Urinary bladder (tissue), 4 donors: ENCODE results near the gene C4A. TPM values are rescaled to one million over a fixed set of nuclear protein-coding genes. Genes with fewer than 3 reads are reported as not detected.
"Not testable (repeated sequence)": the region's sequence is repeated elsewhere in the genome, so short reads cannot be mapped to it uniquely, and the experiment has no call there.

Source experiments
- DNase-seq: peaks from one replicate; pipeline ENCODE4 v3.0.0-alpha.2; 2015; ENCODE audit errors: extremely low spot score
- H3K27ac ChIP-seq: one replicate; pipeline ENCODE4 v1.5.1; 2013; ENCODE audit warnings: low read depth, mild to moderate bottlenecking, moderate library complexity
- H3K36me3 ChIP-seq: one replicate; pipeline ENCODE4 v1.6.1; 2013; ENCODE audit warnings: mild to moderate bottlenecking, moderate library complexity; ENCODE audit not compliant: insufficient read depth
- H3K4me1 ChIP-seq: one replicate; pipeline ENCODE4 v1.6.1; 2013; ENCODE audit warnings: mild to moderate bottlenecking, moderate library complexity; ENCODE audit not compliant: insufficient read depth
- H3K4me3 ChIP-seq: one replicate; pipeline ENCODE4 v1.5.1; 2013; ENCODE audit warnings: low read depth, low read length
- WGBS: extraction: QIAGEN DNeasy Blood & Tissue Kit; methylation state at CpG from one replicate; pipeline ENCODE4 v1.1.7; 2013; 5-methylcytosine and 5-hydroxymethylcytosine counted together
- polyA plus RNA-seq: library from polyadenylated mRNA; stranded (reverse); fragments of 200-250 nt; gene quantifications from one replicate; pipeline ENCODE4 v1.2.3, GENCODE V29; 2013
- total RNA-seq: library from RNA; depleted of rRNA; stranded (reverse); fragments of >200 nt; gene quantifications from one replicate; pipeline ENCODE4 v1.2.3, GENCODE V29; 2014
- donor health status: healthy with polysubstance abuse.
- donor health status: healthy.

Gene C4A
- total and polyA plus RNA-seq, 2 donors = 3.6 to 126 TPM

- not testable (repeated sequence) for H3K36me3 ChIP-seq, H3K4me1 ChIP-seq, DNase-seq, H3K27ac ChIP-seq, H3K4me3 ChIP-seq
- WGBS = 71% methylated on average over 23 of the region's 24 CpGs
These were observed 57.7 kb downstream of the C4A start for GRCh38 chr6:32039321-32040274.

GRCh38 chr6:32040299-32041049 lies 58.6 kb downstream of the C4A start:
- H3K27ac ChIP-seq, H3K4me1 ChIP-seq, H3K4me3 ChIP-seq, H3K36me3 ChIP-seq, DNase-seq: not testable (repeated sequence)
- WGBS = 87% methylated on average over 24 of the region's 43 CpGs

- not testable (repeated sequence) for H3K4me3 ChIP-seq, H3K4me1 ChIP-seq, H3K36me3 ChIP-seq, H3K27ac ChIP-seq, DNase-seq
- 60% methylated on average over 7 of the region's 13 CpGs for WGBS
These were observed 59.1 kb downstream of the C4A start for GRCh38 chr6:32041050-32041321.

GRCh38 chr6:32041385-32041784 lies 59.5 kb downstream of the C4A start:
- not testable (repeated sequence) for H3K27ac ChIP-seq, H3K36me3 ChIP-seq, DNase-seq, H3K4me3 ChIP-seq, H3K4me1 ChIP-seq
- 53% methylated on average over 6 of the region's 10 CpGs for WGBS

- H3K27ac ChIP-seq, H3K4me1 ChIP-seq, H3K4me3 ChIP-seq, H3K36me3 ChIP-seq, DNase-seq: not testable (repeated sequence)
- WGBS = 93% methylated on average over 14 of the region's 15 CpGs
These were observed 60.4 kb downstream of the C4A start for GRCh38 chr6:32042276-32042675.

- not testable (repeated sequence) for H3K4me3 ChIP-seq, DNase-seq, H3K27ac ChIP-seq, H3K4me1 ChIP-seq, H3K36me3 ChIP-seq
- 92% methylated on average over 18 of the region's 31 CpGs for WGBS
These were observed 61.9 kb downstream of the C4A start for GRCh38 chr6:32043589-32044380.

- not testable (repeated sequence) for H3K4me3 ChIP-seq, H3K36me3 ChIP-seq, H3K27ac ChIP-seq, H3K4me1 ChIP-seq, DNase-seq
- whole genome bisulfite sequencing = 88% methylated on average over 13 of the region's 18 CpGs
These were observed 63.1 kb downstream of the C4A start for GRCh38 chr6:32044916-32045315.

GRCh38 chr6:32045811-32046449 lies 64.1 kb downstream of the C4A start:
- no peaks in the 10 kb centered on the region for H3K36me3 ChIP-seq
- DNase-seq = no peak
- 68% methylated on average over 22 of the region's 22 CpGs for whole genome bisulfite sequencing
- H3K4me3 ChIP-seq = no peak overlapping the region
- H3K4me1 ChIP-seq = no peaks in the 10 kb centered on the region
- no peak overlapping the region for H3K27ac ChIP-seq

GRCh38 chr6:32046450-32047083 lies 64.7 kb downstream of the C4A start:
- no peaks in the 10 kb centered on the region for H3K4me1 ChIP-seq
- no peak overlapping the region for H3K4me3 ChIP-seq
- H3K27ac ChIP-seq = no peak overlapping the region
- H3K36me3 ChIP-seq = no peaks in the 10 kb centered on the region
- DNase-seq = no peak
- 25% methylated on average over 14 of the region's 14 CpGs for WGBS

GRCh38 chr6:32047084-32047478 lies 65.2 kb downstream of the C4A start:
- Histone ChIP-seq H3K4me1 (no peaks in the 10 kb centered on the region), H3K36me3 (no peaks in the 10 kb centered on the region), H3K27ac (no peak overlapping the region), H3K4me3 (no peak overlapping the region)
- DNase-seq = no peak
- whole genome bisulfite sequencing = 40% methylated on average over 11 of the region's 11 CpGs

- Histone ChIP-seq H3K27ac (no peak overlapping the region), H3K4me1 (no peaks in the 10 kb centered on the region), H3K4me3 (no peak overlapping the region), H3K36me3 (no peaks in the 10 kb centered on the region)
- DNase-seq = no peak
- 75% methylated on average over 6 of the region's 6 CpGs for WGBS
These were observed 65.6 kb downstream of the C4A start for GRCh38 chr6:32047539-32047854.

GRCh38 chr6:32047855-32048766 lies 66.3 kb downstream of the C4A start:
- Histone ChIP-seq H3K27ac (no peak overlapping the region), H3K36me3 (no peaks in the 10 kb centered on the region), H3K4me3 (no peak overlapping the region), H3K4me1 (no peaks in the 10 kb centered on the region)
- 58% methylated on average over 42 of the region's 42 CpGs for WGBS
- DNase-seq = no peak
